Osteocyte (in vitro differentiated cells): ENCODE results near the gene NCLN. TPM values are rescaled to one million over a fixed set of nuclear protein-coding genes. Genes with fewer than 3 reads are reported as not detected.

Experiments
- DNase-seq: peaks from one replicate; pipeline ENCODE4 v3.0.0; 2021; ENCODE audit warnings: mixed read lengths; ENCODE audit not compliant: unreplicated experiment; ENCODE audit errors: extremely low spot score
- H3K27ac Mint-ChIP-seq: one replicate; pipeline ENCODE4 v1.8.0; 2021; ENCODE audit warnings: mild to moderate bottlenecking, mixed read lengths; ENCODE audit not compliant: unreplicated experiment
- H3K27me3 Mint-ChIP-seq: one replicate; pipeline ENCODE4 v1.8.0; 2021; ENCODE audit warnings: mixed read lengths; ENCODE audit not compliant: unreplicated experiment
- H3K36me3 Mint-ChIP-seq: one replicate; pipeline ENCODE4 v1.8.0; 2021; ENCODE audit warnings: mixed read lengths; ENCODE audit not compliant: unreplicated experiment
- H3K4me1 Mint-ChIP-seq: one replicate; pipeline ENCODE4 v1.8.0; 2021; ENCODE audit warnings: mixed read lengths; ENCODE audit not compliant: unreplicated experiment
- H3K4me3 Mint-ChIP-seq: one replicate; pipeline ENCODE4 v1.8.0; 2021; ENCODE audit warnings: mild to moderate bottlenecking, moderate library complexity, mixed read lengths; ENCODE audit not compliant: unreplicated experiment
- H3K9me3 Mint-ChIP-seq: one replicate; pipeline ENCODE4 v1.8.0; 2021; ENCODE audit warnings: mixed read lengths; ENCODE audit not compliant: unreplicated experiment
- CTCF ChIP-seq: fragments of 200-600 bp; sonication (generic); IDR thresholded peaks from 2 replicates; pipeline ENCODE4 v1.5.0; 2021; ENCODE audit warnings: antibody characterized with exemption, mild to moderate bottlenecking, moderate library complexity
- total RNA-seq: library from RNA; stranded (reverse); gene quantifications from 2 replicates; pipeline ENCODE4 v1.2.1, GENCODE V29; 2021

Gene NCLN
- total RNA-seq, 1 donor from 2014 or later = 61.9 TPM

- no peak overlapping the region for H3K27ac Mint-ChIP-seq
These were observed 71.3 kb downstream of the NCLN start for GRCh38 chr19:3257071-3257470.

More at GRCh38 chr19:3257071-3257470, 71.3 kb downstream of the NCLN start:
- H3K4me1 Mint-ChIP-seq = no peaks in the 10 kb centered on the region
- no peak for DNase-seq
- no peak for TF ChIP-seq CTCF
- peaks cover 10% of the 10 kb centered on the region for H3K27me3 Mint-ChIP-seq
- H3K36me3 Mint-ChIP-seq = no peaks in the 10 kb centered on the region
- H3K4me3 Mint-ChIP-seq = no peak overlapping the region
- peaks cover 4% of the 10 kb centered on the region for H3K9me3 Mint-ChIP-seq

Other genes starting within 250 kb of the NCLN start
- 4.0 and 4.9 TPM in 2 replicates for gene ZNF77, start 241.0 kb upstream of the NCLN start, total RNA-seq
- 0.65 and 1.5 TPM in 2 replicates for gene TLE6, start 208.4 kb upstream of the NCLN start, total RNA-seq
- gene TLE2, start 156.7 kb upstream of the NCLN start, total RNA-seq = 13.2 and 14.9 TPM in 2 replicates
- gene TLE5, start 123.4 kb upstream of the NCLN start, total RNA-seq = 359 and 366 TPM in 2 replicates
- 65.5 and 69.9 TPM in 2 replicates for gene GNA11, start 91.6 kb upstream of the NCLN start, total RNA-seq
- not detected in 2 replicates for gene GNA15, start 49.9 kb upstream of the NCLN start, total RNA-seq
- not detected in 2 replicates for gene S1PR4, start 7.2 kb upstream of the NCLN start, total RNA-seq
- 0.16 TPM in 1 of 2 replicates, not detected in the other for gene CELF5, start 38.7 kb downstream of the NCLN start, total RNA-seq
- gene NFIC, start 180.7 kb downstream of the NCLN start, total RNA-seq = 61.4 and 63.8 TPM in 2 replicates